HG02759 (cell line): ENCODE results near the gene MEIS1.

Experiments
- ATAC-seq: cut with Tn5 transposase; IDR thresholded peaks from one replicate; pipeline ENCODE4 v1.9.1; 2021; ENCODE audit warnings: mild to moderate bottlenecking, moderate library complexity; ENCODE audit not compliant: unreplicated experiment

The MEIS1 gene

GRCh38 chr2:66578054-66578686 is 143.2 kb downstream of the MEIS1 start:
- ATAC-seq: no peak

- no peak for ATAC-seq
Observed at GRCh38 chr2:66578687-66579106, 143.8 kb downstream of the MEIS1 start.

- ATAC-seq: no peak
Observed at GRCh38 chr2:66579186-66580126, 144.5 kb downstream of the MEIS1 start.

GRCh38 chr2:66580166-66581049 is 145.5 kb downstream of the MEIS1 start:
- ATAC-seq: no peak

- ATAC-seq: no peak
Observed at GRCh38 chr2:66581339-66582103, 146.6 kb downstream of the MEIS1 start.

- no peak for ATAC-seq
Observed at GRCh38 chr2:66582104-66582986, 147.4 kb downstream of the MEIS1 start.

- no peak for ATAC-seq
Observed at GRCh38 chr2:66582987-66583880, 148.3 kb downstream of the MEIS1 start.

DNA sequence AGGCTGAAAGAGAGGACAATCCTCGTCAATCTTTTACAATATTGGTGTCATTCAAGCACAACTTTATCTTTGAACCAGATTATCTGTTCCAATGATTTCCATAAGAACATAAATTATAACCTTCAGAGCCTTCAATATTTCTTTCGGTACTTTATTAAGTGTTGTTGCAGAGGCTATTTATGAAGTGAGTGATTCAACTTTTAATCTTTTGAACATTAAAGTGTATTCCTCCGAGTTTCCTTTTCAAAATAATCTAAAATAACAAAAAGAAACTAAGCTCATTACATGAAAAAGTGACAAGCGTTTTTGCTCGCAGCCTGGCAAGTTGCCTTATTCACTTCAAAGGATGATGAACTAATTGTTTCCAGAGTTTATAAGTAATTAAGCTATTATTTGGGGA is 149.0 kb downstream of the MEIS1 start:
- no peak for ATAC-seq

GRCh38 chr2:66585587-66585986 is 150.7 kb downstream of the MEIS1 start:
- no peak for ATAC-seq

GRCh38 chr2:66587216-66587615 is 152.3 kb downstream of the MEIS1 start:
- no peak for ATAC-seq

DNA sequence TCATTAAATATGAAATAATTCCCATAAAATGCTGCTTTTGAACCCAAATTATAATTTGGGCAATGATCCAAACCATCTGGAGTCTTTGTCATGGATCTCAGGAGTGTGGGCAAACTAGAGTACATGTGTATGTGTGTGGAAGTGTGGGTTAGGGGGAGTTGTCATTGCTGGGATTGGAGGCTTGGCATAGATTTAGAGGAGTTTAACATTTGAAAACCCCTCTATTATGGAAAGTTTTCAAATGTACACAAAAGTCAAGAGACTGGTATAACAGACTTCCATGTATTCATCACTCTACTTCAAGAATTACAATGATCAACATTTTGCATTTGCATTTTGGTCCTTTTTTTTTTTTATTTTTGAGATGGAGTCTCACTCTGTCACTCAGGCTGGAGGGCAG is 159.1 kb downstream of the MEIS1 start:
- ATAC-seq: no peak

- no peak for ATAC-seq
Observed at GRCh38 chr2:66595556-66595955, 160.6 kb downstream of the MEIS1 start.

GRCh38 chr2:66596256-66596655 is 161.3 kb downstream of the MEIS1 start:
- ATAC-seq: no peak

GRCh38 chr2:66601624-66602023 is 166.7 kb downstream of the MEIS1 start:
- ATAC-seq: no peak

- ATAC-seq: no peak
Observed at GRCh38 chr2:66602341-66602740, 167.4 kb downstream of the MEIS1 start.

GRCh38 chr2:66604326-66604725 is 169.4 kb downstream of the MEIS1 start:
- ATAC-seq: no peak

- no peak for ATAC-seq
Observed at GRCh38 chr2:66604976-66605375, 170.1 kb downstream of the MEIS1 start.

DNA sequence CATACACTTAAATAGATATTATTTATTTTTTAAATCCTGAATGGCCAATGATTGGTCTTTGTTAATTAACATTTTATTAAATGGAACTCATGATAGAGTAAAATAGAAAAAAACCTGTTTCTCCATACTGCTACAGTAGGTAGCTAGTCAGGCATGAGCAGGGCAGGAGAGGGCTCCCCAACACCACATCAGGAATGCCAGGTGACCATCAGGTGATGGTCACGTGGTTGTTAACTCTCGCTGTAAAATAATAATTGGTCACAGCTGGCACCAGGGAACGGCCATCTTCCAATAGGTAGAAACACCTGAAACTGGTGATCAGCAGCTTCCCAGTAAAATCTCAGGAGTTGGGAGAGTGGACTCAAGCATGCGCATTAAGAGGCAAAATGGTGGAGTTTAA is 172.2 kb downstream of the MEIS1 start:
- ATAC-seq: no peak
